SKM-1 (cell line): ENCODE results near the gene PI4KA.
"Not testable (repeated sequence)": the region's sequence is repeated elsewhere in the genome, so short reads cannot be mapped to it uniquely, and the experiment has no call there.

Experiments
- DNase-seq: peaks from one replicate; lab custom pipeline; 2025; ENCODE audit not compliant: unreplicated experiment; lab: John Stamatoyannopoulos, UW

PI4KA gene

GRCh38 chr22:20752104-20752741 lies 106.4 kb downstream of the PI4KA start:
- no peak for DNase-seq

GRCh38 chr22:20751185-20751851 lies 107.3 kb downstream of the PI4KA start:
- no peak for DNase-seq

- no peak for DNase-seq
Measured at GRCh38 chr22:20750461-20751184, 108.0 kb downstream of the PI4KA start.

- DNase-seq, result no peak
Measured at GRCh38 chr22:20749453-20749852, 109.2 kb downstream of the PI4KA start.

DNA sequence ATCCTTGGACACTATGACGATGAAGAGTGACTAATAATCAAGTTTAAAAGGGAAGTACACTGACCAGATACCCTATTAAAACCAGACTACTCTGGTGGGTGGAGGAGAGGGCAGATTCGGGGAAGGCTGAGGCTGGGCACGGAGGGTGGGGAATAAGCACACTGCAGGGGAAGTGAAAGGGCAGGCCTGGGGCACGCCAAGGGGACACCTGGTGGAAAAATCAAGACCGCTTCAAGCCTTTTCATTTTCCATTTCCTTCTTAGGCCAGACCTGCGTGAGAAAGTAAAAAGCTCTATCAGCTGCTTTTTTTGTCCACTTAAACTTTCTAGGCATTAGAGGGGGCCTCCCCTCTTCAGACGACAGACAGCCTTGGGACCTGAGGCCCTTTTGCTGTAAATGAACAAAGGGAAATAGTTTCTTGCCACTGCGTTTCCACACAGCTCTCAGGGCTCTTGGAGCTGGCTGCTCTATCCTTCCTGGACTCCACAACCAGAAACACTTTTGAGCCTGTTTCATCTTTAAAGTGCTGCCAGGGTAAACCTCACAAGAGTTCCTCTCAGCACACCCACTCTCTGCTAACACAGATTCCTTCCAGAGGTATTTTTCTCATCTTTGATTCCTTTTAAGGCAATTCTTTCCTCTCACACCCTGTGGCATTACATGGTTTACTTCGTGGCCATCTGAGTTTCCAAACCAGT lies 109.7 kb downstream of the PI4KA start:
- no peak for DNase-seq

DNA sequence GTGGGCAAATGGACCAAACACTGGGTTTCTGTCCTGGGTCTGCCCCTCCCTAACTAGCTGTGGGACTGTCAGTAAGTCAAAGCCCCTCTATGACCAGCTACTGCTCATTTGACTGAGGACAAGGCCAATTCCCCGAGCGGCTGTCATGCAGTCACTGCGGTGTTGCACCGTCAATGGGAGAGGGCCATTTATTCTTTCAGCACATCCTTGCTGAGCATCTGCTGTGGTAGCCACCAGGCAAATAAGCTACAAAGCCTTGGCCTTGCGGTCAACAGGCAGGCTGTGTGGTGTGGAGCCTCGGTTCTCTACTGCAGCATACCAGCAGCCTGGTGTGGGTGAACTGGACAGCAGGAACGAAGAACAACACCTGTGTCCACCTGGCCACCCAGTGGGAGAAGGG lies 110.5 kb downstream of the PI4KA start:
- no peak for DNase-seq

DNA sequence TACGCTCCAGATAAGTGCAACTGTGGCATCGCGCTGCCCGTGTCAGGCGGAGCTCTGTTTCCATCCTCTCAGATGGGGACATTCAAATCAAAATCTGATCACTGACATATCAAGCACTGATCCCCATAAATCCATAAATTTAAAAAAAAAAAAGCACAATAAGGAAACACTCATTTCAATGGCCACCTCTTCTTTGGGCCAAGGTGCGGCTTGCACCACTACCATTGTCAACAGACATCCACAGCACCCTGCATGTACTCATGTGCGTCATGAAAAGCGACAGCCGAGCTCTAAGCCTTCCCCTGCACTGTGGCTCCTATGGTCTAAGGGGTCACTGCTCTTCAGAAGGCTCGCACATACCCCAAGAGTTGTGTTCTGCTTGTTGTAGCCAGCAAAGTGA lies 111.4 kb downstream of the PI4KA start:
- DNase-seq, result no peak

DNA sequence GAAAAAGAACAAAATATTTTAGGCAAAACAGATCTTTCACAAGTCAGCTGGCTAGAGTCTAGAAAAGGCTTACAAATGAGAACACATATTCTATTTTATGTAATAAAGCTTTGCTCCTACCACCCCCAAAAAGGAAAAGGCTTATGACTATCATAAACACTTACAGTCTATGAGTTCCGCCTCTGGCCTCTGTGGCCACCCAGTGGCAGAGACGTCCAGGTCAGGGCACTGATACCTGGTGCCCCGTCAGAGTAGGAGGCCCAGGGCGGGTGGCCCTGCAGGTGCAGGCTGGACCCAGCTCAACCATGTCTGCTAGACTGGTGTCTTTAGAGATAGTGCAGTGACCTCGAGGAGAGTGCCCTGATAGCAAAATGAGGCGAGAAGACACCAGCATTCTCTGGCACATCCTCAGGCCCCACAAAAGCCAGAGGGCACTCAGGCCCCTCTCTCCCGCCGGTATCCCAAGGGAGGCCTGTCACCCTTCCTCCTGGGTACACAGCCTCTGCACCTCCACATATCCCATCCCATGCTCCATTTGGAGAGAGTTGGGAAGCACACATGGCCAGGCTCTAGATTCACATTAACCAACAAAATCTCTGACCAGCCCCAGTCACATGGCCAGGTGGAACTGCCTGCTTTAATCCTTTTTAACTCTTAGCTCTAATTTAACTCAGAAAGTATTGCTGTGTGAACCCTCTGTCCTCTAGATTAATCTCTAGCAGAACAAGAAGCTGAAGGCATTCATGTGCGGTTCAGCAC lies 112.0 kb downstream of the PI4KA start:
- no peak for DNase-seq

- no peak for DNase-seq
Measured at GRCh38 chr22:20745119-20745518, 113.5 kb downstream of the PI4KA start.

- no peak for DNase-seq
Measured at GRCh38 chr22:20744456-20744855, 114.2 kb downstream of the PI4KA start.

DNA sequence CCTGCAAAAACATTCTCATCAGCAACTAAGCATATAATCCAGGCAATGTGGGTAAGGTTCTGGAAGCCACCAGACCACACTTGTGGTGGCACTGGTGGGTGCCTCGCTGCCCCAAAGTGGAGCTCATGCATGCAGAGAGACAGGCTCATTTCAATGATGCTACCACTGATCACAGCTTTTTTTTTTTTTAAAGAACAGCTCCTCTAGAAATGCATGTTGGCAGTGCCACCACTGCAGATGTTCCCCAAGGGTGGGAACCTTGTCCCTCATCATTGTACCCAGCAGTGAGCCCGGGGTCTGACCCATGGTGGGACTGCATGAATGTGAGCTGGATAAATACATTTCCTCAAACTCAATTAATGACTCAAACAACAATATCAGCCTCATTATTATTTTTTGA lies 115.8 kb downstream of the PI4KA start:
- no peak for DNase-seq

DNA sequence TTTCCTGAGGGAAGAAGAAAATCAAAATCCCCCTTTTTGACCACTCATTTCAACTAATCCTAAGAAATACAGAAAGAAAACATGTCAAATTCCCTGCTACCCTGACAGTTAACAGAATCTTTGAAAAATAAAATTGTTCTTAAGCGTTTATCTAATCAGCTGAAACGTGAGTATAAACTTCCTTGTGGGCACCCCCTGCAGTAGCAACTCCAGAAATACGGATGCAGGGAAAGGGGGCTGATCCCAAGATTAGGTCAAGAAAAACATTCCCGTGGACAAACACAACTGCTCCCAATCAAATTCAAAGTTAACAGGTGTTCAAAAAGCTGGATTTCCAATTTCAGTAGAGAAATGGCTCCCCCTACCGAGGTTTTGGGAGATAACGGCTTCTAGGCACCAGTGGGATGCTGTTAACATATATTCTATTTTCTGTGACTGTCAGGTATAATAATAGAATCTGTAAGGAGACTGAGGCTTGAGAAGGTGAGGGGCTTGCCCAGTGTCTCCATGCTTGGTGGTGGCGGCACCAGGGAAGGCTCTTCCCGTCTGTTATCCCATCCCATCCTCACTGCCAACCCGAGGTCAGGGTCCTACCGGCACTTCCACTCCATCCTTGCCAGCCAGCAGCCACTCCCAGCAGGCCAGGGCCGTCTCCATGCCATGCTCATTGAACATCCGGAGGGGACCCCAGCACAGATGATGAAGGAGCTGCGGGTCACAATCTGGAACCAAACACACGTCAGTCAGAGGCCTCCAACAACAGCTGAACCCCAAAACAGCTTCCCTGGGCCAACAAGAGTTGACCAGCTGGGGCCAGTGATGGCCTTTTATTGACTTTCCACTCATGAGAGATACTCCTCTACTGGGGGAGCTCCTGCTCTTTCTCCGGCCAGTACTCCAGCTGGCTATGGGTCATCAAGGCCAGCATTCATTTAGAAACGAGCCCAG lies 116.7 kb downstream of the PI4KA start:
- peak; percentile 3 for DNase-seq

DNA sequence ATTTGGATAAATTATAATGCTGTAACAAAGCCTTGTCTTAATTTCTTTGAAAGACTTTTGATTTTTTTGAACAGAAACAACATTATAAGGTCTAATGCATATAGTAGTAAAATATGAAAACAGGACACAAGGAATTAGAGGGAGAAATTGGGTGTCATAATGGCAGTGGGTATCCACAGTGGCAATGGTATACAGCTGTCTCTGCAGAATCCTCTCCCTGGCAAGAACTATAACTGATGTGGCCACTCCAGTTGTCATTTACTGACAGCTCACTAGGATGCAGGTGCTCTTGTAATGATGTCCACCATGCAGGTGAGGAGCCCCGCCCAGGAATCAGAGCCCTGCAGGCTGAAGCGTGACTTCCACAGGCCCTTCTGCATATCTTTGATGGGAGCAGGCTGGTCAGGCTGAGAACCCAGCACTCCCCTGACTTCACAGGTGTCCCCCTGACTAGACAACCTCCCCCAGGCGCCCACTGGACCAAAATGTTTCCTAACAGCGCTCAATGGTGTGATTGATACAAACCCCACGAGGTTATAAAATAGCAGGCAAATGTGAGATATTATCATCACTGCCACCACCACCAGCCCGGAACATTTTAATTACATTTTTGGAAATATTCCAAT lies 117.5 kb downstream of the PI4KA start:
- no peak for DNase-seq

- no peak for DNase-seq
Measured at GRCh38 chr22:20740222-20740951, 118.2 kb downstream of the PI4KA start.

GRCh38 chr22:20738394-20739089 lies 120.1 kb downstream of the PI4KA start:
- peak; percentile 3 for DNase-seq

DNA sequence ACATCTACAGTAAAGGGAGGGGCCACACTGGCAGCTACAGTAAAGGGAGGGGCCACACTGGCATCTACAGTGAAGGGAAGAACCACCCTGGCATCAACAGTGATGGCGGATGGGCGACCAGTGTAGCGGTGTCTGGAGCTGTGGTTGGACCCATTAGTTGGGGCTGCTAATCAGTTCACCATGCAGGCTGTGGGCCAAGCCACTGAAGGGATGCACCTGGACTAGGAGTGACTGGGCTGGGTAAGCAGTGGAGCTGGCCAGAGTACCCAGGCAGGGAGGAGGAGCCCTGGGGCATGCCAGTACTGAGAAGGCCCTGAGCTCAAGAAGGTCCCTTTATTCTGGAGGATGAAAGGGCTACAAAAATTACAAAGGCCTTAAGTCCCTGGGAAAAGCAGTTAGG lies 121.7 kb downstream of the PI4KA start:
- DNase-seq, result not testable (repeated sequence)

DNA sequence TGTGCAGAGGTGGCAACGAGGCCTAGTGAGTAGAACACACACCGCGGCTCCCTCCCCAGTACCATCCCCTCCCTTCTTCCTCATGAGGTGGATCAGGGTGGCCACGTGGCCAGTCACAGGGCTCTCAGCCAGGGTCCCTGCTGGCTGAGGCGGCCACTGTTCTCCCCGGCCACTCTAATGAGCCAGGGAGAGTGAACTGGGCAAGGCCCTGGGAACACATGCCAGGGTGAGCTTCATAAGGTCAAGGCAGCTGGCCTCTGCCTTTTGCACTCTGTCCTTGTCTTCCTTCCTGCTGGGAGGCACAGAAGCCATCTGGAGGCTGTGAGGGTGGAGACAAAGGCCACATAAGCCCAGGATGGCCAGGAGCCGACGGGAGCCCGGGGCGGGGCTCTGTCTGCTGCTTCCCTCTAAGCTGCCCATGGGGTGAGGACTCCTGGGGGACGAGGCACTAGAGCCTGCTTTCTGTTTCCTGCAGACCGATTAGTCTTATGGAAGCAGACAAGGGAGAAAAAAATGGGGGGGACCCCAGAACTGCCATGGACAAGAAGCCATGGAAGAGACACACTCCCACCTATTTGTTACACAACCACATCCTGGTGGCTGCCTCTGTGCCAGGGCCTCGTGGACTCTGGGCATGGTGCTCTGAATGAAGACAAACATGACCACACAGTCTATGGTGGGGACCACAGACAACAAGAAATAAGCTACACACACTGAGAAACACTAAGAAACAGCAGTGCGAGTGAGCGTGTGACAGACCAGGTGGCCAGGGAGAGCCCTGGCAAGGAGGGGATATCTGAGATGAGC lies 123.1 kb downstream of the PI4KA start:
- DNase-seq, result not testable (repeated sequence)
